K562 (cell line): Measurements from ENCODE around the gene TNFSF9. TPM values are rescaled to one million over a fixed set of nuclear protein-coding genes. Genes with fewer than 3 reads are reported as not detected.

Experiments used
- EHMT2 ChIP-seq: fragments of 450-650 bp; IDR thresholded peaks from 2 replicates; pipeline ENCODE4 v1.6.1; 2018; ENCODE audit warnings: antibody characterized with exemption
- HNRNPLL ChIP-seq: fragments of 200-400 bp; formaldehyde crosslinking; IDR thresholded peaks from 2 replicates; pipeline ENCODE4 v1.6.1; 2017; ENCODE audit warnings: low read length, low read depth, mild to moderate bottlenecking; ENCODE audit not compliant: poor library complexity, severe bottlenecking
- HSF4 ChIP-seq: fragments of 250-450 bp; sonication (Bioruptor Pico); IDR thresholded peaks from 2 replicates; pipeline ENCODE4 v2.1.2; 2022; ENCODE audit warnings: mild to moderate bottlenecking, moderate library complexity, borderline replicate concordance
- KAT2B ChIP-seq: IDR thresholded peaks from one replicate; pipeline ENCODE4 v1.6.1; 2012; ENCODE audit warnings: low read depth, mild to moderate bottlenecking, control low read depth, inconsistent platforms, low read length, moderate library complexity
- LEF1 ChIP-seq: fragments of 450-650 bp; IDR thresholded peaks from 2 replicates; pipeline ENCODE4 v1.6.1; 2016; ENCODE audit warnings: mild to moderate bottlenecking
- MECOM ChIP-seq: fragments of 250-450 bp; sonication (Bioruptor Pico); IDR thresholded peaks from 2 replicates; pipeline ENCODE4 v1.8.0; 2022; ENCODE audit warnings: inconsistent platforms
- NCOR1 ChIP-seq: fragments of 450-650 bp; IDR thresholded peaks from 2 replicates; pipeline ENCODE4 v1.6.1; 2016; ENCODE audit warnings: mild to moderate bottlenecking, moderate library complexity
- NONO ChIP-seq, 2 experiments: fragments of 200-400 bp in 1 of 2; fragments of 450-650 bp in 1 of 2; formaldehyde crosslinking in 1 of 2; IDR thresholded peaks; 2 replicates each; pipeline ENCODE4 v1.6.1; 2017; ENCODE audit warnings: low read depth in 2 of 2, mild to moderate bottlenecking in 2 of 2, moderate library complexity in 2 of 2, low read length in 1 of 2
- NR2F6 ChIP-seq: fragments of 450-650 bp; formaldehyde crosslinking; IDR thresholded peaks from 2 replicates; pipeline ENCODE4 v1.4.0; 2020; ENCODE audit warnings: mild to moderate bottlenecking
- RCOR1 ChIP-seq, 2 experiments: IDR thresholded peaks; 2 replicates each; pipeline ENCODE4 v1.6.1; 2012; ENCODE audit warnings: low read depth in 2 of 2, low read length in 2 of 2, borderline replicate concordance in 1 of 2, improper control_type of control experiment in 1 of 2
- SAFB2 ChIP-seq: fragments of 200-400 bp; formaldehyde crosslinking; IDR thresholded peaks from 2 replicates; pipeline ENCODE4 v1.6.1; 2018; ENCODE audit warnings: borderline replicate concordance, low read length, low read depth, moderate library complexity; ENCODE audit not compliant: severe bottlenecking
- SREBF2 ChIP-seq: sonication (generic); formaldehyde crosslinking; IDR thresholded peaks from 2 replicates; pipeline ENCODE4 v1.4.0; 2020; ENCODE audit warnings: mild to moderate bottlenecking, missing genetic modification reagents
- SRSF1 ChIP-seq: fragments of 200-400 bp; formaldehyde crosslinking; IDR thresholded peaks from 2 replicates; pipeline ENCODE4 v1.6.1; 2017; ENCODE audit warnings: mild to moderate bottlenecking, low read depth, low read length, moderate library complexity
- TBL1XR1 ChIP-seq, 2 experiments: IDR thresholded peaks; 2 replicates each; pipeline ENCODE4 v1.6.1; 2012; ENCODE audit warnings: improper control_type of control experiment in 2 of 2, low read length in 2 of 2, mild to moderate bottlenecking in 1 of 2
- ZNF121 ChIP-seq: sonication (generic); formaldehyde crosslinking; conservative IDR thresholded peaks from 2 replicates; pipeline ENCODE4 v1.8.0; 2022; ENCODE audit warnings: missing genetic modification reagents
- polyA plus RNA-seq, 8 experiments: library from polyadenylated mRNA; depleted of rRNA in 4 of 8; stranded (reverse) in 5 of 8; unstranded in 3 of 8; fragments of >200 nt; fragmentation: Nextera tagmentation in 2 of 8; fragmentation: Illumina TruSeq in 1 of 8; extraction: Ambion mirVana in 2 of 8; extraction: Trizol in 1 of 8; gene quantifications; 2 replicates each; pipeline versions ENCODE4 v1.2.1 to v1.2.3, GENCODE V29; 2011 to 2014; ENCODE audit warnings: inconsistent platforms in 1 of 8, missing spikeins in 1 of 8
- total RNA-seq, 7 experiments: library from RNA; depleted of rRNA in 6 of 7; stranded (reverse); fragments of >200 nt in 6 of 7; fragmentation: Illumina TruSeq in 2 of 7; extraction: Trizol in 2 of 7; gene quantifications; 2 replicates each; pipeline versions ENCODE4 v1.2.1 to v1.2.3, GENCODE V29; 2011 to 2021; ENCODE audit warnings: low replicate concordance in 1 of 7
- TF ChIP-seq, protein P1 (sequence below), 2 experiments: fragments of 450-650 bp; formaldehyde crosslinking in 1 of 2; IDR thresholded peaks; 2 replicates each; pipeline versions ENCODE4 v1.4.0 to v1.6.1; 2014 to 2020; ENCODE audit warnings: mild to moderate bottlenecking in 2 of 2, borderline replicate concordance in 1 of 2, low read depth in 1 of 2
- TF ChIP-seq, protein P2 (sequence below): fragments of 250-450 bp; sonication (Bioruptor Pico); IDR thresholded peaks from 2 replicates; pipeline ENCODE4 v1.9.0; 2021; ENCODE audit warnings: mild to moderate bottlenecking, inconsistent platforms
- TF ChIP-seq, protein P3 (sequence below): fragments of 250-450 bp; sonication (Bioruptor Pico); IDR thresholded peaks from 2 replicates; pipeline ENCODE4 v1.5.0; 2021

TNFSF9 gene
- total and polyA plus RNA-seq, 9 of the 15 experiments (the other 6 are each of a cell fraction or from before 2014, with no cell fraction given), result 1.4 to 17.9 (median 6.5) TPM

DNA sequence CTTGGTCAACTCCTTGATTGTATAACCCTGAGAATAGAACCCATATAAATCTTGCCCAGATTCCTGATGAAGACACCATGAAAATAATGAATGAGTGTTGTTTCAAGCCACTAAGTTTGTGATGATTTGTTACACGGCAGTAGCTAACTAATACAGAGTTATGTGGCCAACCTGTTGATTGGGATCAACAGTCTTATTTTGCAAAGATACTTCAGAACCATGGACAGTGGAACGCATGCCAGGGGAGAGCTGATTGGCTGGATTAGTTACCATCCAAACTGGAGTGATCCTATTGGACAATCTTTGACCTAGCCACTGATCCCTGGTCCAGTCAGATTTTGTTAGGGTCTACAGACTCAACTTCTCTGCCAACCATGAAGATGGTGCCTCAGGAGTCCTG is 33.6 kb downstream of the TNFSF9 start (continued):
- TF ChIP-seq HSF4 (CRISPR knock-in tag) (no peak), SAFB2 (no peak), NR2F6 (CRISPR knock-in tag) (no peak), KAT2B (no peak), LEF1 (no peak), MECOM (no peak), TBL1XR1 (IDR thresholded peaks at IDR 0.05; ENCODE audit: low read length in 2 of 2) (no peak), SREBF2 (no peak), EHMT2 (peak; percentile 97), NCOR1 (no peak), RCOR1 (IDR thresholded peaks at IDR 0.05; ENCODE audit: borderline replicate concordance in 1 of 2, low read depth in 2 of 2, low read length in 2 of 2) (0 out of 4 replicates have a peak, but pooled peaks of 1 of the 2 experiments have one; percentile 47), NONO (IDR thresholded peaks at IDR 0.05; ENCODE audit: low read depth in 2 of 2, low read length in 1 of 2) (no peak), SRSF1 (no peak), HNRNPLL (no peak), ZNF121 (CRISPR knock-in tag) (no peak)
- TF ChIP-seq, protein P1, sequence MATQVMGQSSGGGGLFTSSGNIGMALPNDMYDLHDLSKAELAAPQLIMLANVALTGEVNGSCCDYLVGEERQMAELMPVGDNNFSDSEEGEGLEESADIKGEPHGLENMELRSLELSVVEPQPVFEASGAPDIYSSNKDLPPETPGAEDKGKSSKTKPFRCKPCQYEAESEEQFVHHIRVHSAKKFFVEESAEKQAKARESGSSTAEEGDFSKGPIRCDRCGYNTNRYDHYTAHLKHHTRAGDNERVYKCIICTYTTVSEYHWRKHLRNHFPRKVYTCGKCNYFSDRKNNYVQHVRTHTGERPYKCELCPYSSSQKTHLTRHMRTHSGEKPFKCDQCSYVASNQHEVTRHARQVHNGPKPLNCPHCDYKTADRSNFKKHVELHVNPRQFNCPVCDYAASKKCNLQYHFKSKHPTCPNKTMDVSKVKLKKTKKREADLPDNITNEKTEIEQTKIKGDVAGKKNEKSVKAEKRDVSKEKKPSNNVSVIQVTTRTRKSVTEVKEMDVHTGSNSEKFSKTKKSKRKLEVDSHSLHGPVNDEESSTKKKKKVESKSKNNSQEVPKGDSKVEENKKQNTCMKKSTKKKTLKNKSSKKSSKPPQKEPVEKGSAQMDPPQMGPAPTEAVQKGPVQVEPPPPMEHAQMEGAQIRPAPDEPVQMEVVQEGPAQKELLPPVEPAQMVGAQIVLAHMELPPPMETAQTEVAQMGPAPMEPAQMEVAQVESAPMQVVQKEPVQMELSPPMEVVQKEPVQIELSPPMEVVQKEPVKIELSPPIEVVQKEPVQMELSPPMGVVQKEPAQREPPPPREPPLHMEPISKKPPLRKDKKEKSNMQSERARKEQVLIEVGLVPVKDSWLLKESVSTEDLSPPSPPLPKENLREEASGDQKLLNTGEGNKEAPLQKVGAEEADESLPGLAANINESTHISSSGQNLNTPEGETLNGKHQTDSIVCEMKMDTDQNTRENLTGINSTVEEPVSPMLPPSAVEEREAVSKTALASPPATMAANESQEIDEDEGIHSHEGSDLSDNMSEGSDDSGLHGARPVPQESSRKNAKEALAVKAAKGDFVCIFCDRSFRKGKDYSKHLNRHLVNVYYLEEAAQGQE (IDR thresholded peaks at IDR 0.05; ENCODE audit: borderline replicate concordance), result peak; percentile 99
- TF ChIP-seq, protein P1 (CRISPR knock-in tag; IDR thresholded peaks at IDR 0.05; ENCODE audit: low read depth), result peak; percentile 91
- TF ChIP-seq, protein P2, sequence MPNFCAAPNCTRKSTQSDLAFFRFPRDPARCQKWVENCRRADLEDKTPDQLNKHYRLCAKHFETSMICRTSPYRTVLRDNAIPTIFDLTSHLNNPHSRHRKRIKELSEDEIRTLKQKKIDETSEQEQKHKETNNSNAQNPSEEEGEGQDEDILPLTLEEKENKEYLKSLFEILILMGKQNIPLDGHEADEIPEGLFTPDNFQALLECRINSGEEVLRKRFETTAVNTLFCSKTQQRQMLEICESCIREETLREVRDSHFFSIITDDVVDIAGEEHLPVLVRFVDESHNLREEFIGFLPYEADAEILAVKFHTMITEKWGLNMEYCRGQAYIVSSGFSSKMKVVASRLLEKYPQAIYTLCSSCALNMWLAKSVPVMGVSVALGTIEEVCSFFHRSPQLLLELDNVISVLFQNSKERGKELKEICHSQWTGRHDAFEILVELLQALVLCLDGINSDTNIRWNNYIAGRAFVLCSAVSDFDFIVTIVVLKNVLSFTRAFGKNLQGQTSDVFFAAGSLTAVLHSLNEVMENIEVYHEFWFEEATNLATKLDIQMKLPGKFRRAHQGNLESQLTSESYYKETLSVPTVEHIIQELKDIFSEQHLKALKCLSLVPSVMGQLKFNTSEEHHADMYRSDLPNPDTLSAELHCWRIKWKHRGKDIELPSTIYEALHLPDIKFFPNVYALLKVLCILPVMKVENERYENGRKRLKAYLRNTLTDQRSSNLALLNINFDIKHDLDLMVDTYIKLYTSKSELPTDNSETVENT (CRISPR knock-in tag), result no peak
- TF ChIP-seq, protein P3, sequence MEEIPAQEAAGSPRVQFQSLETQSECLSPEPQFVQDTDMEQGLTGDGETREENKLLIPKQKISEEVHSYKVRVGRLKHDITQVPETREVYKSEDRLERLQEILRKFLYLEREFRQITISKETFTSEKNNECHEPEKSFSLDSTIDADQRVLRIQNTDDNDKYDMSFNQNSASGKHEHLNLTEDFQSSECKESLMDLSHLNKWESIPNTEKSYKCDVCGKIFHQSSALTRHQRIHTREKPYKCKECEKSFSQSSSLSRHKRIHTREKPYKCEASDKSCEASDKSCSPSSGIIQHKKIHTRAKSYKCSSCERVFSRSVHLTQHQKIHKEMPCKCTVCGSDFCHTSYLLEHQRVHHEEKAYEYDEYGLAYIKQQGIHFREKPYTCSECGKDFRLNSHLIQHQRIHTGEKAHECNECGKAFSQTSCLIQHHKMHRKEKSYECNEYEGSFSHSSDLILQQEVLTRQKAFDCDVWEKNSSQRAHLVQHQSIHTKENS (CRISPR knock-in tag), result no peak
